Rectal smooth muscle tissue (tissue), 1 donor: ENCODE data around the gene WHAMM.
"Not testable (repeated sequence)": the region's sequence is repeated elsewhere in the genome, so short reads cannot be mapped to it uniquely, and the experiment has no call there.

ENCODE experiments used
- H3K27ac ChIP-seq: one replicate; pipeline ENCODE4 v1.7.0; 2013; ENCODE audit warnings: low read depth, low read length, inconsistent platforms
- H3K27me3 ChIP-seq: one replicate; pipeline ENCODE4 v1.7.0; 2013; ENCODE audit warnings: low read length; ENCODE audit not compliant: control insufficient read depth, insufficient read depth
- H3K36me3 ChIP-seq: one replicate; pipeline ENCODE4 v1.7.0; 2013; ENCODE audit warnings: low read length; ENCODE audit not compliant: control insufficient read depth, insufficient read depth
- H3K4me1 ChIP-seq: one replicate; pipeline ENCODE4 v1.7.0; 2013; ENCODE audit warnings: low read length; ENCODE audit not compliant: control insufficient read depth, insufficient read depth
- H3K4me3 ChIP-seq: one replicate; pipeline ENCODE4 v1.7.0; 2013; ENCODE audit warnings: low read length
- H3K9ac ChIP-seq: one replicate; pipeline ENCODE4 v1.7.0; 2013; ENCODE audit warnings: low read length

WHAMM gene

DNA sequence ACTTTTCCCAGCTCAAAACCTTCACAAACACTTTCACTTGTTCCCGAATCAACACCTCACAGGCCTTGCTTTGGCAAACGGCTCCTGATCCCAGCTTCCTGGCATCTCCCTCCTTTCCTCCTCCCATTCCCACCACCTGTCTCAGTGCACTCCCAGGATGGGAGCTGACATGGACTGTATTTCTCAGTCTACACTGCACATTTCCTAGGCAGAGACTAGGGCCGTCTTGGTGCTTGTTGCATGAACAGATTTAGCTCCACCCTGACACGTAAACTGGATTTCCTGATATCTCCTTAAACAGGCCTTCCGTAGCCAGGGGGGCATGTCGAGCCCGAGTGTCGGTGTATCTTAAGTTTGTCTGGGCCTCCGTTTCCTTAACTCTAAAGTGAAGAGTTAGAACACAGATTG is 790 bp upstream of the WHAMM start:
- Histone ChIP-seq H3K27me3 (no peaks in the 10 kb centered on the region), H3K27ac (peak overlapping the region; percentile 99), H3K9ac (no peak overlapping the region), H3K36me3 (no peaks in the 10 kb centered on the region), H3K4me3 (peak overlapping the region; percentile 40), H3K4me1 (peaks cover 17% of the 10 kb centered on the region)

DNA sequence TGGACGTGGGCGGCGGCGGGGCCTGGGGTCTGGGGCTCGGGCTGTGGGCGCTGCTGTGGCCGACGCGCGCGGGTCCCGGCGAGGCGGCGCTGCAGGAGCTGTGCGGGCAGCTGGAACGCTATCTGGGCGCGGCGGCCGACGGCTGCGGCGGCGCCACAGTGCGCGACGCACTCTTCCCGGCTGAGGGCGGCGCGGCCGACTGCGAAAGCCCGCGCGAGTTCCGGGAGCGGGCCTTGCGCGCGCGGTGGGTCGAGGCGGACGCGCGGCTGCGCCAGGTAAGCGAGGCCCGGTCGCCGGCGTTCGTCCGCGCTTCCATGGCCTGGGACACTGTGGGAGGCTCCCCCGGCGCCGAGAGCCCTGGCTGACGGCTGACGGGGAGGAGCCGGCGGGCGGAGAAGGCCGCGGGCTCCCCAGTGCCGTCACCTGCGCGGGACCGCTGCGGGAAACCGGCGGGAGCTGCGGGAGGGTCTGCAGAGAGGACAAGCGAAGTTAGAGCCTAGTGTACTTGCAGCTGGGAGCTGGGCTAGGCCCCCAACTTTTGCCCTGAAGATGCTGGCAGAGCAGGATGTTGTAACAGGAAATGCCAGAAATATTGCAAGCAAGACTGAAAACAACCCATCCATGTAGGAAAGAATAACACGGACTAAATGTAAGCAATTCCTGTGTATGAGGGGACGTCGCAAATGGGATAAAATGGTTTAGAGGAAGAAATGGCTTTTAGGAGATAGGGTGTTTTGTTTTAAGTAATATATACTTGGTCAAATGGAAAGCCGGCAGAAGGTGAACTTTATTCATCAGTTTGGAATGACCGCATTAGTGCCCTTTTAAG is 847 bp downstream of the WHAMM start:
- no peaks in the 10 kb centered on the region for H3K36me3 ChIP-seq
- peak overlapping the region; percentile 99 for H3K27ac ChIP-seq
- peak overlapping the region; percentile 96 for H3K9ac ChIP-seq
- H3K4me3 ChIP-seq, result peak overlapping the region; percentile 98
- no peaks in the 10 kb centered on the region for H3K27me3 ChIP-seq
- peaks cover 17% of the 10 kb centered on the region for H3K4me1 ChIP-seq

- Histone ChIP-seq H3K27ac (peak overlapping the region; percentile 99), H3K9ac (peak overlapping the region; percentile 96)
Measured at GRCh38 chr15:82810890-82811426, 1.5 kb downstream of the WHAMM start.

GRCh38 chr15:82812994-82813393 is 3.6 kb downstream of the WHAMM start:
- peaks cover 6% of the 10 kb centered on the region for H3K36me3 ChIP-seq

More at GRCh38 chr15:82810890-82811426, 1.5 kb downstream of the WHAMM start:
- Histone ChIP-seq H3K4me3 (peak overlapping the region; percentile 98), H3K27me3 (no peaks in the 10 kb centered on the region), H3K4me1 (peaks cover 17% of the 10 kb centered on the region), H3K36me3 (no peaks in the 10 kb centered on the region)

DNA sequence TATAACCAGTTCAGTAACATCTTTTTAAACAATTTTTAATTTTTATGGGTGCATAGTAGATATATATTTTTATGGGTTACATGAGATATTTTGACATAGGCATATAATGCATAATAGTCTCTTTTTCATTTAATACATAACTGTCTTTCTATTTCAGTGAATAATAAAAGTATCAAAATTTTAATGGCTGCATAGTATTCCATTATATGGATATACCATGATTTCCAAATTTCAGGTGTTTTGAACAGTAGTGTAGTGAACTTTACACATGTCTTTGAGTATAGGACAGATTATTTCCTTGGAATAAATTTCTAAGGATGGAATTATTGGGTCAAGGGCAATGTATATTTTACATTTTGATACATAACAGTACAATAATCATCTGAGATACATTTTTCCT is 10.7 kb downstream of the WHAMM start:
- Histone ChIP-seq H3K9ac (no peak overlapping the region), H3K27ac (no peak overlapping the region), H3K27me3 (no peaks in the 10 kb centered on the region), H3K4me3 (no peak overlapping the region), H3K36me3 (peaks cover 14% of the 10 kb centered on the region), H3K4me1 (no peaks in the 10 kb centered on the region)

More at GRCh38 chr15:82812994-82813393, 3.6 kb downstream of the WHAMM start:
- no peak overlapping the region for H3K27ac ChIP-seq
- H3K4me3 ChIP-seq, result no peak overlapping the region
- H3K4me1 ChIP-seq, result peaks cover 17% of the 10 kb centered on the region
- H3K9ac ChIP-seq, result no peak overlapping the region
- no peaks in the 10 kb centered on the region for H3K27me3 ChIP-seq

DNA sequence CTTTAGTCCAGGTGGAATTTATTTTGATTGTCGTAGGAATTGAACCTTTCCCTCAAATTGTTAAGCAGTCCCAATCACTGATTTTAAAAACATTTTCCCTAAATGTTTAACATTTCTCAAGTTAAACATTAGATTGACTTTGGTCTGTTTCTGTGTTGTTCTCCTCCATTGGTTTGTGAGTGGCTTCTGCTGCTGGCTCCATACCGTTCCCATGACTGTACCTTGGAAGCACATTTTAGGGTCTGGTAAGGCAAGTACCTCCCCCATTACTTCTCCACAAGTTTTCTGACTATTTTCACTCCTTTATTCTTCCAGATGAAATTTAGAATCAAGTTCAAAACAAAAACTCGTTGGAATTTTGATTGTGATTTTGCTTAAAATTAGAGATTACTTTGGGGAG is 12.0 kb downstream of the WHAMM start:
- not testable (repeated sequence) for H3K4me3 ChIP-seq
- peaks cover 16% of the 10 kb centered on the region for H3K36me3 ChIP-seq

GRCh38 chr15:82821851-82822250 is 12.4 kb downstream of the WHAMM start:
- peaks cover 16% of the 10 kb centered on the region for H3K36me3 ChIP-seq
- H3K27ac ChIP-seq, H3K4me3 ChIP-seq, H3K9ac ChIP-seq, H3K27me3 ChIP-seq, H3K4me1 ChIP-seq: not testable (repeated sequence)

More for the DNA sequence above, 12.0 kb downstream of the WHAMM start:
- not testable (repeated sequence) for H3K27ac ChIP-seq, H3K9ac ChIP-seq, H3K4me1 ChIP-seq, H3K27me3 ChIP-seq

GRCh38 chr15:82823049-82823448 is 13.6 kb downstream of the WHAMM start:
- Histone ChIP-seq H3K36me3 (peaks cover 16% of the 10 kb centered on the region), H3K4me3 (no peak overlapping the region), H3K4me1 (no peaks in the 10 kb centered on the region), H3K27me3 (no peaks in the 10 kb centered on the region), H3K27ac (no peak overlapping the region), H3K9ac (no peak overlapping the region)

DNA sequence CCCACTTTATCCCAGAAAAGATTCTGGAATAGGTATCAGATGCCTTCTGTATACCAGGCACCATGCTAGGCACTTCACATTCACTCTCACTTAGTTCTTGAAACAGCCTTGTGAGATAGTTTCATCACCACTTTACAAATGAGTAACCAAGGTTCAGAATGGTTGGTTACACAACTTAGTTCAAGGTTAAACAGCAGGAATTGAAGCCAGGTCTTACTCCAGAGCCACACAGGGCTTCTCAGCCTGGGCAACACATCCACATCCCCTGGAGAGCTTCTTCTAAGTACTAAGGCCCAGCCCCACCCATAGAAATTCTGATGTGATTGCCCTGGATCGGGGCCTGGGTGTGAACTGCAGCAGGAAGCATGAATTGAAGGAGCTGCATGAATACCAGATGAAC is 18.6 kb downstream of the WHAMM start:
- H3K4me1 ChIP-seq, result no peaks in the 10 kb centered on the region
- no peak overlapping the region for H3K27ac ChIP-seq
- no peak overlapping the region for H3K9ac ChIP-seq
- H3K4me3 ChIP-seq, result no peak overlapping the region
- H3K27me3 ChIP-seq, result no peaks in the 10 kb centered on the region
- H3K36me3 ChIP-seq, result peaks cover 36% of the 10 kb centered on the region

DNA sequence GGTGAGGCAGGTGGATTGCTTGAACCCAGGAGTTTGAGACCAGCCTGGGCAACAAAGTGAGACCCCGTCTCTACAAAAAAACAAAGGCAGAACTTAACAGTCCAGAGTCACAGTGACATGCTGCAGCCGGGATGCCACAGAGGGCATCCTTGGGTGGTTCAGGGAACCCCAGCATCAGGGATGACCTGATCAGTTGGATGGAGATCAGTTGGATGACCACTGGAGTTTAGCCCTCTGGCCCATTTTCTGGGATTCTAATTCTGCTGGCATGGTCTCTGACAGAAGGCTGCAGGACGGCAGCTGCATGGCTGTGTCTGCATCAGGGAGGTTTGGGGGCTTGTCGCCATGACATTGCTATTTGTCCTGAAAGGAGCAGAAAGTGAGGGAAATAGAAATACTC is 19.8 kb downstream of the WHAMM start:
- Histone ChIP-seq H3K36me3 (peaks cover 38% of the 10 kb centered on the region), H3K27me3 (no peaks in the 10 kb centered on the region), H3K4me1 (no peaks in the 10 kb centered on the region), H3K4me3 (no peak overlapping the region), H3K27ac (no peak overlapping the region), H3K9ac (no peak overlapping the region)

DNA sequence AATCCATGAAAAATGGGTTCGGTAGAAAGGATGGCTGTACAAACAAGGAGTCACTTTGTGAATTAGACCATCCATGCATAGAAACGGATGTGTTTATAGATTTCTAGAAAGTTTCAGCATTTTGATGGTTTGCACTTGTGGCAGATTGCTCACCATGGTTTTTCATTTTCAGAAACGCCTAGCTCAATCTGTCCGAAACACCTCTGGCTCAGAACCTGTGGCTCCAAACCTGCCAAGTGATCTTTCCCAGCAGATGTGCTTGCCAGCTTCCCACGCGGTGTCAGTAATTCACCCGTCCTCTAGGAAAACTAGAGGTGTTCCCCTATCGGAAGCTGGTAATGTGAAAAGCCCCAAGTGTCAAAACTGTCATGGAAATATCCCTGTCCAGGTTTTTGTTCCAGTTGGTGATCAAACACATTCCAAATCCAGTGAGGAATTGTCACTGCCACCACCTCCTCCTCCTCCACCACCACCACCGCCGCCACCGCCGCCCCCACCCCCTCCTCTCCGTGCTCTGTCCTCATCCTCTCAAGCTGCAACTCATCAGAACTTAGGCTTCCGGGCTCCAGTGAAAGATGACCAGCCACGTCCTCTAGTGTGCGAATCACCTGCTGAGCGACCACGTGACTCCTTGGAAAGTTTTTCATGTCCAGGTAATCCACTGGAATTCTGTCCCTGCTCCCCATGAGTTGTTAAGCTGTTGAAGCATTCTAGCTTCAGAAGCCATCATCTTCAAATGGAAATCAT is 21.2 kb downstream of the WHAMM start:
- peaks cover 42% of the 10 kb centered on the region for H3K36me3 ChIP-seq

DNA sequence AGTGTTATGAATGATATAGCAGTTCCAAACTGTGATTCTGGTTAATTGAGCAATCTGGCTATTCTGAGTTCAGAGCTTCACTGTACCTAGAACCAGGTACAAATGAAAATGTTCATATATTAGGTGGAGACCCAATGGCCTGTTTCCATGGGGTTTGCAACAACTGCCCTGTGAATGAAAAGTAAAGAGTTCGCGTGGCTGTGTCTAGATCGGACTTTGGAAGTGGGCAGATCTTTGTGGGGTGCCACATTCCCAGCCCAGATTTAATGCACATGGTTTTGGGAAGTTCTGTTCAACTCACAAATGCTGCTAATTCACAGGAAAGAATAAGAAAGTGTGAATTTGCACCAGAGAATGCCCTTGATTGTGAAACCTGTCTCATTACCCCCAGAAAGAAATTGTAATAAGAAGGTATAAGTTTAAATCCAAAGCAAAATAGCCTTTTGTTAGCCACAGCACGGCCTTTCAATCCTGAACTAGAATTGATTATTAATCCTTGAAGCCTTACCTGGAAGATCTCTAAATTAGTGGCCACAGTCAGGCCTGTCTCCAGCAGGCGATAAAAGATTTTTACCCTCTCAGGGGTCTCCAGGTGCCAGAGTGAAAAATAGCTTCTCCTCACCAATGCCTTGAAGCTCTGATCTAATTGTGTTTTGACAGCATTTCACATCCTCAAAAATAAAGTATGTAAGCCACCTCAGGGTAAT is 22.6 kb downstream of the WHAMM start:
- Histone ChIP-seq H3K27me3 (no peaks in the 10 kb centered on the region), H3K4me1 (no peaks in the 10 kb centered on the region), H3K4me3 (no peak overlapping the region), H3K9ac (no peak overlapping the region), H3K27ac (no peak overlapping the region), H3K36me3 (peaks cover 49% of the 10 kb centered on the region)

More for the DNA sequence above, 21.2 kb downstream of the WHAMM start:
- H3K9ac ChIP-seq, result no peak overlapping the region
- H3K4me1 ChIP-seq, result no peaks in the 10 kb centered on the region
- no peak overlapping the region for H3K4me3 ChIP-seq
- no peaks in the 10 kb centered on the region for H3K27me3 ChIP-seq
- no peak overlapping the region for H3K27ac ChIP-seq
